H1 (cell line): Measurements from ENCODE around the gene TMEM117. TPM values are rescaled to one million over a fixed set of nuclear protein-coding genes. Genes with fewer than 3 reads are reported as not detected.

ENCODE experiments used
- CTCF ChIA-PET: fragments of 300-600 bp; sonication (Branson Sonifier 250); formaldehyde crosslinking; loops from one replicate; lab custom pipeline; 2021; ENCODE audit not compliant: partially characterized antibody; lab: Charles Lee
- POLR2A ChIA-PET: fragments of 300-600 bp; sonication (Branson Sonifier 250); formaldehyde crosslinking; loops from one replicate; lab custom pipeline; 2021; ENCODE audit warnings: inconsistent platforms; ENCODE audit not compliant: partially characterized antibody; lab: Charles Lee
- DNase-seq, 2 experiments: peaks; one replicate each; pipeline versions ENCODE4 v3.0.0 to v3.0.0-alpha.2; 2010 to 2022; ENCODE audit warnings: low spot score in 2 of 2, low read depth in 1 of 2, mixed read lengths in 1 of 2
- FAIRE-seq: peaks from 2 replicates; lab custom pipeline; 2011; peaks lifted over from hg19 to GRCh38; lab: Jason Lieb, UNC
- H2AFZ ChIP-seq: 2 replicates; pipeline ENCODE4 v1.8.1; 2012; ENCODE audit warnings: low read length, inconsistent platforms
- H2AK5ac ChIP-seq: 2 replicates; pipeline ENCODE4 v1.6.1; 2013; ENCODE audit warnings: low read depth, low read length
- H2BK120ac ChIP-seq: replicated peaks from 2 replicates; pipeline ENCODE3; 2013; ENCODE audit warnings: low read depth, low read length, inconsistent platforms
- H2BK12ac ChIP-seq: 2 replicates; pipeline ENCODE4 v1.6.1; 2013; ENCODE audit warnings: low read depth, low read length
- H2BK15ac ChIP-seq: 2 replicates; pipeline ENCODE4 v1.6.1; 2013; ENCODE audit warnings: low read length
- H2BK20ac ChIP-seq: 2 replicates; pipeline ENCODE4 v1.6.1; 2013; ENCODE audit warnings: low read length
- H2BK5ac ChIP-seq: 2 replicates; pipeline ENCODE4 v1.6.1; 2013; ENCODE audit warnings: low read depth, low read length
- H3K14ac ChIP-seq: 2 replicates; pipeline ENCODE4 v1.6.1; 2013; ENCODE audit warnings: inconsistent platforms; ENCODE audit not compliant: insufficient read length
- H3K18ac ChIP-seq: 2 replicates; pipeline ENCODE4 v1.6.1; 2013; ENCODE audit warnings: low read length; ENCODE audit errors: extremely low read depth
- H3K23ac ChIP-seq: 2 replicates; pipeline ENCODE4 v1.6.1; 2013; ENCODE audit warnings: inconsistent platforms; ENCODE audit not compliant: insufficient read length
- H3K23me2 ChIP-seq: 2 replicates; pipeline ENCODE4 v1.6.1; 2013; ENCODE audit warnings: low read depth, low read length
- H3K27ac ChIP-seq: 2 replicates; pipeline ENCODE4 v1.6.1; 2011; ENCODE audit warnings: low read depth, low read length, inconsistent platforms
- H3K27me3 ChIP-seq, 4 experiments: replicated peaks in 1 of 4; 1 replicate in 1 of 4; 2 replicates in 3 of 4; pipeline versions ENCODE4 v1.6.1 to v1.8.1; 2011 to 2013; ENCODE audit warnings: low read length in 3 of 4, mild to moderate bottlenecking in 3 of 4, inconsistent platforms in 2 of 4, mixed read lengths in 2 of 4, moderate library complexity in 1 of 4; ENCODE audit not compliant: control insufficient read depth in 3 of 4, insufficient read depth in 3 of 4; ENCODE audit errors: extremely low read depth in 1 of 4
- H3K36me3 ChIP-seq, 4 experiments: 2 replicates each; pipeline versions ENCODE4 v1.6.1 to v1.8.1; 2011 to 2013; ENCODE audit warnings: mild to moderate bottlenecking in 4 of 4, low read length in 3 of 4, moderate library complexity in 2 of 4, control low read depth in 1 of 4, inconsistent platforms in 1 of 4; ENCODE audit not compliant: insufficient read depth in 4 of 4, control insufficient read depth in 2 of 4
- H3K4ac ChIP-seq: replicated peaks from 2 replicates; pipeline ENCODE3; 2013; ENCODE audit warnings: low read length, low read depth, mixed read lengths, inconsistent platforms; ENCODE audit not compliant: insufficient read length
- H3K4me1 ChIP-seq, 4 experiments: replicated peaks in 1 of 4; 1 replicate in 1 of 4; 2 replicates in 3 of 4; pipeline versions ENCODE4 v1.6.1 to v1.8.1; 2011 to 2013; ENCODE audit warnings: low read length in 3 of 4, inconsistent platforms in 2 of 4, mixed read lengths in 1 of 4; ENCODE audit not compliant: insufficient read depth in 4 of 4, control insufficient read depth in 3 of 4
- H3K4me2 ChIP-seq, 2 experiments: 2 replicates each; pipeline versions ENCODE4 v1.6.1 to v1.8.1; 2011 to 2013; ENCODE audit warnings: low read depth in 2 of 2, low read length in 2 of 2, control low read depth in 1 of 2, inconsistent platforms in 1 of 2, mild to moderate bottlenecking in 1 of 2; ENCODE audit not compliant: insufficient read depth in 1 of 2
- H3K4me3 ChIP-seq, 4 experiments: fragments of 200-600, 300-600 bp in 1 of 4; sonication (generic), shearing (Covaris generic), sonication (Bioruptor Twin) in 1 of 4; 2 replicates each; pipeline versions ENCODE4 v1.5.1 to v1.8.1; 2011 to 2016; ENCODE audit warnings: low read length in 4 of 4, low read depth in 3 of 4, control low read depth in 2 of 4, inconsistent platforms in 2 of 4, mild to moderate bottlenecking in 2 of 4, mixed read lengths in 1 of 4, moderate library complexity in 1 of 4; ENCODE audit not compliant: insufficient read depth in 2 of 4; ENCODE audit errors: extremely low read depth in 1 of 4
- H3K56ac ChIP-seq: replicated peaks from 2 replicates; pipeline ENCODE3; 2013; ENCODE audit warnings: low read depth, mild to moderate bottlenecking, mixed read lengths, low read length, inconsistent platforms; ENCODE audit not compliant: insufficient read length
- H3K79me1 ChIP-seq: 2 replicates; pipeline ENCODE4 v1.6.1; 2013; ENCODE audit warnings: low read depth, low read length, control low read depth
- H3K79me2 ChIP-seq, 2 experiments: 2 replicates each; pipeline versions ENCODE4 v1.6.1 to v1.8.1; 2012 to 2013; ENCODE audit warnings: low read length in 2 of 2, mild to moderate bottlenecking in 2 of 2, inconsistent platforms in 1 of 2; ENCODE audit not compliant: insufficient read depth in 2 of 2, control insufficient read depth in 1 of 2
- H3K9ac ChIP-seq, 4 experiments: replicated peaks in 1 of 4; 1 replicate in 1 of 4; 2 replicates in 3 of 4; pipeline versions ENCODE4 v1.6.1 to v1.8.1; 2011 to 2013; ENCODE audit warnings: low read depth in 3 of 4, low read length in 3 of 4, control low read depth in 2 of 4, mild to moderate bottlenecking in 2 of 4, moderate library complexity in 2 of 4, inconsistent platforms in 1 of 4; ENCODE audit errors: extremely low read depth in 1 of 4
- H3K9me3 ChIP-seq, 2 experiments: 2 replicates each; pipeline versions ENCODE4 v1.6.1 to v1.8.1; 2012 to 2013; ENCODE audit warnings: mild to moderate bottlenecking in 2 of 2, moderate library complexity in 2 of 2, control low read depth in 1 of 2, inconsistent platforms in 1 of 2, low read depth in 1 of 2, low read length in 1 of 2, mixed read lengths in 1 of 2; ENCODE audit not compliant: insufficient read depth in 2 of 2
- H4K20me1 ChIP-seq, 2 experiments: replicated peaks in 1 of 2; 2 replicates each; pipeline versions ENCODE3 to v1.8.1; 2011 to 2013; ENCODE audit warnings: inconsistent platforms in 2 of 2, low read length in 2 of 2, mild to moderate bottlenecking in 1 of 2; ENCODE audit not compliant: insufficient read depth in 2 of 2, control insufficient read depth in 1 of 2
- H4K5ac ChIP-seq: 2 replicates; pipeline ENCODE4 v1.6.1; 2013; ENCODE audit warnings: low read length, low read depth, mixed read lengths, inconsistent platforms; ENCODE audit not compliant: insufficient read length
- H4K8ac ChIP-seq: 2 replicates; pipeline ENCODE4 v1.8.0; 2013; ENCODE audit warnings: mild to moderate bottlenecking, moderate library complexity, low read length, inconsistent platforms; ENCODE audit not compliant: insufficient read depth; ENCODE audit errors: extremely low read depth
- H4K91ac ChIP-seq: replicated peaks from 2 replicates; pipeline ENCODE3; 2013; ENCODE audit warnings: low read length, mixed read lengths, inconsistent platforms; ENCODE audit not compliant: insufficient read length
- ATF3 ChIP-seq: IDR thresholded peaks from 2 replicates; pipeline ENCODE4 v1.6.1; 2011; ENCODE audit warnings: low read depth, mild to moderate bottlenecking, low read length; ENCODE audit not compliant: insufficient read depth
- CHD2 ChIP-seq: IDR thresholded peaks from 2 replicates; pipeline ENCODE4 v1.6.1; 2012; ENCODE audit warnings: low read length, improper control_type of control experiment
- E2F6 ChIP-seq: IDR thresholded peaks from 2 replicates; pipeline ENCODE4 v1.6.1; 2012; ENCODE audit warnings: inconsistent platforms
- EP300 ChIP-seq, 2 experiments: IDR thresholded peaks; 1 replicate in 1 of 2; 2 replicates in 1 of 2; pipeline ENCODE4 v1.6.1; 2011 to 2012; ENCODE audit warnings: low read depth in 2 of 2, low read length in 2 of 2, mild to moderate bottlenecking in 2 of 2, borderline replicate concordance in 1 of 2, inconsistent platforms in 1 of 2, moderate library complexity in 1 of 2
- JUN ChIP-seq: IDR thresholded peaks from 2 replicates; pipeline ENCODE4 v1.6.1; 2011; ENCODE audit warnings: low read depth, mild to moderate bottlenecking, improper control_type of control experiment, low read length
- POLR2A ChIP-seq, 2 experiments: IDR thresholded peaks; 1 replicate in 1 of 2; 2 replicates in 1 of 2; pipeline ENCODE4 v1.6.1; 2011; ENCODE audit warnings: low read depth in 2 of 2, low read length in 2 of 2, mild to moderate bottlenecking in 2 of 2; ENCODE audit errors: control extremely low read depth in 1 of 2
- RAD21 ChIP-seq, 2 experiments: IDR thresholded peaks in 1 of 2; conservative IDR thresholded peaks in 1 of 2; 2 replicates each; pipeline ENCODE4 v1.6.1; 2011; ENCODE audit warnings: low read depth in 2 of 2, low read length in 2 of 2, improper control_type of control experiment in 1 of 2, inconsistent platforms in 1 of 2, mild to moderate bottlenecking in 1 of 2, moderate library complexity in 1 of 2
- SIN3A ChIP-seq, 2 experiments: IDR thresholded peaks in 1 of 2; conservative IDR thresholded peaks in 1 of 2; 2 replicates each; pipeline ENCODE4 v1.6.1; 2011 to 2012; ENCODE audit warnings: low read length in 2 of 2, improper control_type of control experiment in 1 of 2, low read depth in 1 of 2, mild to moderate bottlenecking in 1 of 2
- SP1 ChIP-seq: IDR thresholded peaks from 2 replicates; pipeline ENCODE4 v1.6.1; 2011; ENCODE audit warnings: low read depth, low read length
- YY1 ChIP-seq: IDR thresholded peaks from 2 replicates; pipeline ENCODE4 v1.6.1; 2011; ENCODE audit warnings: low read depth, mild to moderate bottlenecking, low read length
- ZNF274 ChIP-seq: IDR thresholded peaks from 2 replicates; pipeline ENCODE4 v1.7.0; 2012; ENCODE audit warnings: low read length, borderline replicate concordance; ENCODE audit errors: extremely low read depth
- WGBS, 2 experiments: shearing (Covaris generic) in 1 of 2; methylation state at CpG; one replicate each; pipeline versions ENCODE4 v1.1.6 to v1.1.7; 2013 to 2015; ENCODE audit warnings: low lambda C conversion rate in 2 of 2, mixed read lengths in 2 of 2, inconsistent platforms in 1 of 2, low coverage in 1 of 2, missing lambda C conversion rate in 1 of 2; ENCODE audit not compliant: insufficient replicate concordance in 2 of 2, insufficient coverage in 1 of 2, insufficient read length in 1 of 2; ENCODE audit errors: extremely low coverage in 1 of 2, missing lambda C conversion rate in 1 of 2; 5-methylcytosine and 5-hydroxymethylcytosine counted together
- polyA plus RNA-seq, 7 experiments: library from polyadenylated mRNA; depleted of rRNA in 3 of 7; stranded (reverse) in 5 of 7; unstranded in 2 of 7; fragments of >200 nt in 5 of 7; fragments of 200-250 nt in 2 of 7; gene quantifications; 1 replicate in 5 of 7; 2 replicates in 1 of 7; 4 replicates in 1 of 7; pipeline versions ENCODE4 v1.2.1 to v1.2.3, GENCODE V29; 2011 to 2013; ENCODE audit warnings: missing spikeins in 2 of 7, mixed read lengths in 2 of 7
- total RNA-seq: library from RNA; stranded (reverse); fragmentation: NEBNext Ultra II Directional; extraction: Animal tissue kit (Norgen Biotek cat#: 25700); gene quantifications from 2 replicates; pipeline ENCODE4 v1.2.1, GENCODE V29; 2021

TMEM117 gene
- total and polyA plus RNA-seq, 2 of the 8 experiments (the other 6 are each of a cell fraction or from before 2014, with no cell fraction given) = 0.80 to 1.4 TPM

- H3K9ac ChIP-seq = no peak overlapping the region
- H4K20me1 ChIP-seq = no peaks in the 10 kb centered on the region
- H4K91ac ChIP-seq = no peak overlapping the region
- no peak overlapping the region for H3K14ac ChIP-seq
- FAIRE-seq (no peak), DNase-seq (no peak)
- H3K9me3 ChIP-seq = no peaks in the 10 kb centered on the region
- H3K27me3 ChIP-seq = no peaks in the 10 kb centered on the region
- 99% methylated on average over 4 of the region's 4 CpGs; no CpG with 5 or more reads in 1 of the 2 experiments for WGBS, 2 experiments
- H3K4ac ChIP-seq = no peak overlapping the region
- no peak overlapping the region for H2BK20ac ChIP-seq
- no peak overlapping the region for H4K5ac ChIP-seq
- no peak overlapping the region for H3K4me2 ChIP-seq
- H2AFZ ChIP-seq = 0 out of 2 replicates have a peak overlapping the region, but pooled peaks have one; percentile 33
- no peaks in the 10 kb centered on the region for H3K79me1 ChIP-seq
- no peak overlapping the region for H3K18ac ChIP-seq
- H2BK120ac ChIP-seq = no peak overlapping the region
- H3K4me1 ChIP-seq = no peaks in the 10 kb centered on the region
- no peak overlapping the region for H3K27ac ChIP-seq
- H3K56ac ChIP-seq = no peak overlapping the region
- H3K79me2 ChIP-seq = no peaks in the 10 kb centered on the region
- CTCF ChIA-PET = interaction anchor here (1.0 kb wide), 1 partner anchor 8 kb away, joined by 4 read pairs; no protein-coding TSS in a partner anchor
- no peak overlapping the region for H2BK15ac ChIP-seq
- no peak overlapping the region for H3K4me3 ChIP-seq
- H2BK5ac ChIP-seq = no peak overlapping the region
- H2AK5ac ChIP-seq = no peak overlapping the region
- POLR2A ChIA-PET = no interaction called here
- H4K8ac ChIP-seq = no peak overlapping the region
- no peak overlapping the region for H2BK12ac ChIP-seq
- no peaks in the 10 kb centered on the region for H3K23me2 ChIP-seq
- no peak overlapping the region for H3K23ac ChIP-seq
- H3K36me3 ChIP-seq = no peaks in the 10 kb centered on the region
- no peak for TF ChIP-seq SIN3A (conservative IDR thresholded peaks at IDR 0.05 in 1 of 2, IDR thresholded peaks at IDR 0.05 in 1 of 2; ENCODE audit: low read depth in 1 of 2, low read length in 2 of 2)
- no peak for TF ChIP-seq JUN
- TF ChIP-seq E2F6 = no peak
- no peak for TF ChIP-seq RAD21 (IDR thresholded peaks at IDR 0.05 in 1 of 2, conservative IDR thresholded peaks at IDR 0.05 in 1 of 2; ENCODE audit: low read depth in 2 of 2, low read length in 2 of 2)
- TF ChIP-seq POLR2A (IDR thresholded peaks at IDR 0.05; ENCODE audit: control extremely low read depth in 1 of 2, low read depth in 2 of 2, low read length in 2 of 2) = no peak
- no peak for TF ChIP-seq ZNF274
- no peak for TF ChIP-seq SP1
- no peak for TF ChIP-seq YY1
- TF ChIP-seq CHD2 = no peak
- TF ChIP-seq EP300 (IDR thresholded peaks at IDR 0.05; ENCODE audit: borderline replicate concordance in 1 of 2, low read depth in 2 of 2, low read length in 2 of 2) = no peak
- TF ChIP-seq ATF3 = no peak
These were observed 348.8 kb downstream of the TMEM117 start for GRCh38 chr12:44184499-44185206.
